GM21576 (cell line): ENCODE results near the gene LPGAT1.

Experiments
- ATAC-seq: cut with Tn5 transposase; IDR thresholded peaks from one replicate; pipeline ENCODE4 v1.9.1; 2021; ENCODE audit warnings: mild to moderate bottlenecking, moderate library complexity; ENCODE audit not compliant: unreplicated experiment

The LPGAT1 gene

GRCh38 chr1:211775170-211775569, 55.4 kb downstream of the LPGAT1 start:
- ATAC-seq: no peak

GRCh38 chr1:211764701-211765100, 65.9 kb downstream of the LPGAT1 start:
- no peak for ATAC-seq

- ATAC-seq: no peak
These were observed 68.4 kb downstream of the LPGAT1 start for GRCh38 chr1:211762206-211762605.

DNA sequence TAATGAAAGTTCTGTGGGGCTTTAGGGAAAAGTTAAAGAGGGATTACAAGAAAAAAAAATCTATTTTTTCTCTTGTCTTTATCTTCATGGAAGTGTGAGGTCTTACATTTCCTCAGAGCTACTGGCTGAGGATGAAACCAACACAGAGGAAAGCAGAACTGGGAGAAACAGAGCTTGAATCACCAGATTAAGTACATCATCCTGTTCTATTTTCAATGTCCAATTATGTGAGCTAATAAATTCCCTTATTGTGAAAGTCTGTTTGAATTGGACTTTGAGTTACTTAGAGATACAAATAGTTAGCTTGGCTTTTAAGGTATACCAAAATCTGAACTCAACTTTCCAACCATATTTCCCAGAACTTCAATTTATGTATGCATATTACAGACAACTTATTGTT, 69.2 kb downstream of the LPGAT1 start:
- ATAC-seq: no peak

DNA sequence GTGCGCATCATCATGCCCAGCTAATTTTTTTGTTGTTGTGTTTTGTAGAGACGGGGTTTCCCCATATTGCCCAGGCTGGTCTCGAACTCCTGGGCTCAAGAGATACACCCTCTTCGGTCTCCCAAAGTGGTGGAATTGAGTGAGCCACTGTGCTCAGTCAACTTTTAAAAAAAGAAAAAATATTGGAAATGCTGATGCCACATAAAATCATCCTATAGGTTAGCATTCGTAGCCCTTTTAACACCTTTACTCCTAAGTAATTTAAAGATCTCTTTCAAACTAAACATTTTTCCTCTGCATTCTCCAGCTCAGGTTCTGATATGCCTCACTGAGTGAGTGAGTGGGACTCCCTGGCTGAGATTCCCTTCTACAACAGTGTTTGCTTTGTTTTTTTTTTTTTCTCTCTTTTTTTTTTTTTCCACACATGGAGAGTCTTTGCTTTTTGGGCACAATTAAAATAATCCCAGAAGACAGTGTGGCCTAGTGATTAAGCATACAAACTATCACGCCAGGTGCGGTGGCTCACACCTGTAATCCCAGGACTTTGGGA, 74.0 kb downstream of the LPGAT1 start:
- ATAC-seq: no peak

DNA sequence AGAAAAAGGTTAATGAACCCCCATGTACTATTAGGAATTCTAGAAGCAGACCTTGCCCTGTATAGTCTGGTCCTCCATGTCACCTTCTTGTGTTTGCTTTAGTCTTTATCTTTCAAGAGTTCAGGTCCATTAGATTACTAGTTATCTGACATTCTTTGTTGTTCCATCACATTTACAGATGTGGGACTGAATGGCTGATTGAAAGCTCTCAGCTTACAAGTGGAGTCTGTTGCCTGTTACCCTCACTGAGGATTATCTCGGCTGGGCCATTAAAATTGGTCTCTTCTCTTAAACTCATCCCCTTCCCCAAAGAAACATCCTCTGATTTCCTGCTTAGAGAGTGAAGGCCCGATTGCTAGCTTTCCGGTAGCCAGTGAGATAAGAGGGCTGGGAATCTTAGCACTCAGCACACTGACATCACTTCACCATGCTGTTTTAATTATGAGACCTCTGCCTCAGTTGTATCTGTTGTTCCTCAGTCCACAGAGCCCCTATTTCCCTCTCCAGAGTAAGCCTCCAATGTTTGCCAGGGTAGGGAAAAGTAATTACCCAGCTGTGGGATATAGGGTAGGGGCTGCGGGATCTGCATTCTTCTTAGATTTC, 76.8 kb downstream of the LPGAT1 start:
- no peak for ATAC-seq

GRCh38 chr1:211752951-211753486, 77.5 kb downstream of the LPGAT1 start:
- no peak for ATAC-seq

GRCh38 chr1:211752317-211752716, 78.2 kb downstream of the LPGAT1 start:
- ATAC-seq: no peak

- ATAC-seq: no peak
These were observed 79.1 kb downstream of the LPGAT1 start for GRCh38 chr1:211751438-211751837.

- ATAC-seq: no peak
These were observed 80.0 kb downstream of the LPGAT1 start for GRCh38 chr1:211750599-211750998.

DNA sequence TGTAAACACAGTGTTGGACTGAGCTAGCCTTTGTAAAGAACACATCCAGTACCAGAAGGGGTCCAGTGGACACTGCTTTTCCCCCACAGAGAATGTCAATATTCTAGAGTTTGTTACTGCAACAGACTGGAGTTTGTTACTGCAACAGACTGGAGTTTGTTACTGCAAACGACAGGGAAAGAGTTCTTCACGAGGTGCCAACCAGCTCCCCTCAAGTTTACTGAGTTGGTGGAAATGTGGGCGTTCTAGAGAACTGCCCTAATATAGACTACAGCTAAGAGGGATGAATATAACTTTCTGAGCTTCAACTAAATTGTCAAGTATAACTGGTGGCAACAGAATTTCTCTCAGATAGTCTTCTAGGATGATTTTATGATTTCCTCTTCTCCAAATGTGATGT, 81.3 kb downstream of the LPGAT1 start:
- ATAC-seq: no peak

DNA sequence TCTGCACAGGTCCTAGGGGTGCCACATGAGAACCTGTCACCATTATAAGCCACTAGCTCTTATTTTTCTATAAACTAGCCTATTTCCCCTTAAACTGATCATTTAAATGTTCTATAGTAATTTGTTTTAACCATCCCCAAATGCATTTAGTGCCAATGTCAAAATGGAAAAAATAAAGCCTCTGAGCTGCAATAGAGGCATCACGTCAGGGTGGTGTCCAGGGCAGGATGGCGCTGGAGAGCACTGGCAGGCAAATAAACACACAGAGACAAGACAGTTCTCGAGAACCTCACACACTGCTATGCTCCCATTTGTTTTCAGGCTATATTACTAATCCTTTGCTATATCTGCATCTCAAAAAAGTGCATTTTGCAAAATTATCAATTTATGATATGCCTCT, 81.8 kb downstream of the LPGAT1 start:
- no peak for ATAC-seq

- no peak for ATAC-seq
These were observed 87.6 kb downstream of the LPGAT1 start for GRCh38 chr1:211742889-211743529.

GRCh38 chr1:211742272-211742671, 88.3 kb downstream of the LPGAT1 start:
- ATAC-seq: no peak

GRCh38 chr1:211741788-211742187, 88.8 kb downstream of the LPGAT1 start:
- no peak for ATAC-seq

DNA sequence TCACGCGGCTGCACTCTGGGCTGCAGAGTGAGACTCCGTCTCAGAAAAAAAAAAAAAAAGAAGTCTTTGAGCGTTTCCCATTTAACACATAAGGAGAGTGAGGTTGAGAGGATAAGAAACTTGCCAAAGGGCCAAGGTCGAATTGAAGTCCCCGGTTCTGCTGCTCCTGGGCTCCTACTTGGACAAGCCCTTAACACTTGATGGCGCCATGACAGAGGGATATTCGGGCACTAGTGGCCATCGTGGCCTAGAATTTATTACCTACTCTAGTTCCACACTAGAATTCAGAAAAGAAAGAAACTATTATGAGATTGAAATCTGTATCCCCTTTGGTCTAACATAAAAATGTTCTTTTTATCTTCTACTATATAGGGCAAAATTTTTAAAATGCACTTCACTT, 89.4 kb downstream of the LPGAT1 start:
- no peak for ATAC-seq

GRCh38 chr1:211739671-211740411, 90.7 kb downstream of the LPGAT1 start:
- peak; percentile 63 for ATAC-seq

- no peak for ATAC-seq
These were observed 91.8 kb downstream of the LPGAT1 start for GRCh38 chr1:211738691-211739301.

DNA sequence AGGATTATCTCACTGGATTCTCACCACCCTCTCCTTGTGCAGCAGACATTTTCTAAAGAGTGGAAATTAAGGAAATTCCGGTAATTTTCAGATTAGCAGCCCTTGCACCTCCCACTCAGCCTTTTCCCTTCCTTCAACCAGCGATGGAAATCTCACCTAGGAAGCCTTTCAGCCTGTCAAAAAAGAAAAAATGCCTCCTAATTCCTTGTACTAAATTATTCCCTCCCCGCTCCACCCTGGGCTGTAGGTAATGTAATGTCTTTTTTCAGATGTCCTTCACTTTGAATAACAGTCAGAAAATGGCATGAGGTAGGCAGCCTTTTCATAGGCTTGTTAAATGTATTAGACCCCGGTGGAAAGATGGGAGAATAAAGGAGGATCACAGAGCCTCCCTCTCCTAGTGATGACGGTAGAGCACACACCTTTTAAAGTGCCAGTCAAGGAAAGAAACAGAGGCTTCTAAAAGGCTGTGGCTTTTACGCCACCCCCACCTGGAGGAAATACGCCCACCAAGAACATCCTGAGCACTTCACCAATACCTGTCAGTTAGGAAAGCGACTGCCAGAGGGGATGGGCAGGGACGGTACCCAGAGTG, 92.4 kb downstream of the LPGAT1 start:
- no peak for ATAC-seq

DNA sequence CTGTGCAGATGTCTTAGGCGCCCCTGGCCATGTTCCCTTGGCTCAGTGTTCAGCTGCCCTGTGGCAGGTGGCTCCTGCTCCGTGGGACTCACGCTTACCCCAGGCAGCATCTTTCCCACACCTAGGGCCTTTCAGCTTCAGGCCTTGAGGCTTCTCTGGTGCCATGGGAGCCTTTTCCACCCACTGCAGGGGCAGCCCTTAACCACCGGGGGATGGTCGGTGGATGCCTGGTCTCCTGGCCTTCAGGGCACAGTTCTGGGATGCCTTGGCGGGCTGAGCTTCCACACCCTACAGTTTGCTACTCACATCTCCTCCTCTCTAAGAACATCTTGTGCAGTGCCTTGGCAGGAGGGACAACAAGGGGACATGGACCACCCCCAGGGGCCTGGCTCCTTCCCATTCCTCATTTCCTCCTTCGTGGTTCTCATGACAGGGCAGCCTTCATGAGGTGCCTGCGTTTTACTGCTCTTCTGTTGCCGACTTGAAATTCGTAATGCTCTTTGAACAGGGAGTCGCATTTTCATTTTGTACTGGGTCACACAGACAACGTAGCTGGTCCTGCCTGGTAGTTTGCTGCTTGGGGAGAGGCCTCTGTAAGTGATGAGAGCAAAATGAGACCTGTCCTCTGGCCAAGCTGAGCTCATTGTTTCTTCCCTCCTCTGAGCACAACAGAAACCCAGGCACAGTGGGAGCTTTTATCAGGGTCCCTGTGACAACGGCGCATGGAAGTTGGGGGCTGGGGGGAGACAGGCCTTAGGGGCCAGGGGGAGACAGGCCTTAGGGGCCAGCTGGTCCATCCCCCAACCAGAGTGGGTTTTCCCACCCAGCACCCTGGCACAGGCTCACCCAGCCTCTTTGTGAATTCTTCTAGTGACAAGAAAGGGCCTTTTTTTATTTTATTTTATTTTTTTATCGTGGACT, 93.2 kb downstream of the LPGAT1 start:
- ATAC-seq: no peak
